MM.1S (cell line): ENCODE data around the gene SYT9.

Experiments
- EZH2 ChIP-seq: fragments of 300-600 bp; sonication (generic); optimal IDR thresholded peaks from 2 replicates; pipeline ENCODE3; 2017; ENCODE audit warnings: low read depth, mild to moderate bottlenecking, antibody characterized with exemption, low read length, mixed read lengths
- TF ChIP-seq, protein P1 (sequence below): fragments of 300-600 bp; sonication (generic); IDR thresholded peaks from 2 replicates; pipeline ENCODE4 v1.5.1; 2016; ENCODE audit warnings: antibody characterized with exemption, low read length, mixed read lengths

DNA sequence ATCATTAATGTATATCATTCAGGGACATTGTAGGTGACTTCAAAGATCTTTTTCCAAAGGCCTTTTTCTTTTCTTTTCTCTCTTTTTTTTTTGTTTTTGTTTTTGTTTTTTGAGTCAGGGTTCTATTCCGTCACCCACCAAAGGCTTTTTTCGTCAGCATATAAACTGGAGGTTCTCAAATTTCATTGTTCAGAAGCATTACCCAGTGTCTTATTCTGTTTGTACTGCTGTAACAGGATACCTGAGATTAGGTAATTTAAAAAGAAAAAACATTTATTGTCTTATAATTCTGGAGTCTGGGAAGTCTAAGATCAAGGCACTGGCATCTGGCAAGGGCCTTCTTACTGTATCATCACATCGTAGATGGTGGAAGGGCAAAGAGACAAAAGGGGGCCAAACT lies 6.4 kb upstream of the SYT9 start:
- TF ChIP-seq, protein P1, sequence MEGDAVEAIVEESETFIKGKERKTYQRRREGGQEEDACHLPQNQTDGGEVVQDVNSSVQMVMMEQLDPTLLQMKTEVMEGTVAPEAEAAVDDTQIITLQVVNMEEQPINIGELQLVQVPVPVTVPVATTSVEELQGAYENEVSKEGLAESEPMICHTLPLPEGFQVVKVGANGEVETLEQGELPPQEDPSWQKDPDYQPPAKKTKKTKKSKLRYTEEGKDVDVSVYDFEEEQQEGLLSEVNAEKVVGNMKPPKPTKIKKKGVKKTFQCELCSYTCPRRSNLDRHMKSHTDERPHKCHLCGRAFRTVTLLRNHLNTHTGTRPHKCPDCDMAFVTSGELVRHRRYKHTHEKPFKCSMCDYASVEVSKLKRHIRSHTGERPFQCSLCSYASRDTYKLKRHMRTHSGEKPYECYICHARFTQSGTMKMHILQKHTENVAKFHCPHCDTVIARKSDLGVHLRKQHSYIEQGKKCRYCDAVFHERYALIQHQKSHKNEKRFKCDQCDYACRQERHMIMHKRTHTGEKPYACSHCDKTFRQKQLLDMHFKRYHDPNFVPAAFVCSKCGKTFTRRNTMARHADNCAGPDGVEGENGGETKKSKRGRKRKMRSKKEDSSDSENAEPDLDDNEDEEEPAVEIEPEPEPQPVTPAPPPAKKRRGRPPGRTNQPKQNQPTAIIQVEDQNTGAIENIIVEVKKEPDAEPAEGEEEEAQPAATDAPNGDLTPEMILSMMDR, result no peak
- no peak for TF ChIP-seq EZH2
